Measurements from ENCODE around the gene LACTB. TPM values are rescaled to one million over a fixed set of nuclear protein-coding genes. Genes with fewer than 3 reads are reported as not detected.

Gene LACTB
- total and polyA plus RNA-seq, 2 donors (not counting 1 experiment from before 2014, with no cell fraction given), result 29.2 to 42.8 TPM

DNA sequence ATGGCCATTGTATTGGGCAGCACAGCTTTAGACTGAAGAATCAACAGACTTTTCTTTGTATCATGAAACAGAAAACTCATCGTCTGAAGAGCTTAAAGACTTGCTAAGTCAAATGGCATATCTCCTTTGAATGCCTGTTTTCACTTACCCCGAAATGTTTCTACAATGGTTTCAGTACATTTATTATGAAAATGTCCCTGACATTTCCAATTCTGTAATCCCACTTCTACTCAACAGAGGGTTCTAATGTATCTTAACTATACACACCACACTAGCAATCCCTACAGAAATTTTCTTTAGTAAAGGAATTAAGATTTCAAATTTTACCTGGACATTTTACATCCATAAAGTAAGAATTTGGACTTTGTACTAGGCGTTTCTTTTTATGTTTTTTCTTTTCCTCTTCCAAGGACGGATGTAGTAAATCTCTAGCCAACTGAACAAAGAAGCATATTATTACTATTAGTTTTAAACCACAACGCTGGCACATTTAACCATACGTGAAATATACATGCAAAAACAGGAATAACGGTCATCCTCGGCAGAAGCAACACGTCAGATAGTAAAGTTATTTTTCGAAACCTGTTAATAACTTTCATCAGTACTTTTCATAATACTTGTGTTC is 34.5 kb downstream of the LACTB start:
- no peak overlapping the region for H2AFZ ChIP-seq (ENCODE audit: low read length)
- H3K79me2 ChIP-seq (ENCODE audit: control insufficient read depth, insufficient read depth, low read length), result peaks cover 31% of the 10 kb centered on the region
- H3K4me2 ChIP-seq (ENCODE audit: extremely low read depth, insufficient read depth, low read length), result peak overlapping the region; percentile 65
- H3K27ac ChIP-seq (ENCODE audit: insufficient read depth, low read length), result peak overlapping the region; percentile 90
- H3K9ac ChIP-seq (ENCODE audit: insufficient read depth, low read length), result peak overlapping the region; percentile 88
- peak overlapping the region; percentile 64 to 85 (median 74) for H3K4me3 ChIP-seq (replicated peaks in 1 of 4; ENCODE audit: control extremely low read depth in 1 of 4, insufficient read depth in 1 of 4, low read depth in 3 of 4, low read length in 4 of 4)
- H3K4me1 ChIP-seq (ENCODE audit: control insufficient read depth, extremely low read depth, insufficient read depth, low read length), result peaks cover 3% of the 10 kb centered on the region
- peak; percentile 18 to 36 for DNase-seq (ENCODE audit: low read depth in 2 of 2)
- no peaks in the 10 kb centered on the region for H3K27me3 ChIP-seq (ENCODE audit: control insufficient read depth, insufficient read depth, low read length)
- TF ChIP-seq CTCF (conservative IDR thresholded peaks at IDR 0.05 in 1 of 2, IDR thresholded peaks at IDR 0.05 in 1 of 2; ENCODE audit: low read depth in 1 of 2, low read length in 2 of 2), result no peak
- no peak for TF ChIP-seq EZH2 (IDR thresholded peaks at IDR 0.05; ENCODE audit: low read length, missing control alignments)
- H3K9me3 ChIP-seq (ENCODE audit: control insufficient read depth, insufficient read depth, low read depth, low read length), result no peaks in the 10 kb centered on the region
- no peaks in the 10 kb centered on the region for H4K20me1 ChIP-seq (ENCODE audit: control insufficient read depth, extremely low read depth, insufficient read depth, low read length)
- H3K36me3 ChIP-seq (ENCODE audit: control insufficient read depth, insufficient read depth, low read length), result peaks cover 5% of the 10 kb centered on the region

GRCh38 chr15:63156755-63157117 is 35.1 kb downstream of the LACTB start:
- H3K4me3 ChIP-seq (replicated peaks in 1 of 4; ENCODE audit: control extremely low read depth in 1 of 4, insufficient read depth in 1 of 4, low read depth in 3 of 4, low read length in 4 of 4), result peak overlapping the region; percentile 64 to 85 (median 74)
- peak; percentile 43 to 51 for DNase-seq (ENCODE audit: low read depth in 2 of 2)
- peaks cover 3% of the 10 kb centered on the region for H3K4me1 ChIP-seq (ENCODE audit: control insufficient read depth, extremely low read depth, insufficient read depth, low read length)
- TF ChIP-seq CTCF (conservative IDR thresholded peaks at IDR 0.05 in 1 of 2, IDR thresholded peaks at IDR 0.05 in 1 of 2; ENCODE audit: low read depth in 1 of 2, low read length in 2 of 2), result no peak
- no peak for TF ChIP-seq EZH2 (IDR thresholded peaks at IDR 0.05; ENCODE audit: low read length, missing control alignments)
- H2AFZ ChIP-seq (ENCODE audit: low read length), result no peak overlapping the region
- no peaks in the 10 kb centered on the region for H3K27me3 ChIP-seq (ENCODE audit: control insufficient read depth, insufficient read depth, low read length)
- peak overlapping the region; percentile 65 for H3K4me2 ChIP-seq (ENCODE audit: extremely low read depth, insufficient read depth, low read length)
- no peaks in the 10 kb centered on the region for H3K9me3 ChIP-seq (ENCODE audit: control insufficient read depth, insufficient read depth, low read depth, low read length)
- H4K20me1 ChIP-seq (ENCODE audit: control insufficient read depth, extremely low read depth, insufficient read depth, low read length), result no peaks in the 10 kb centered on the region
- peak overlapping the region; percentile 90 for H3K27ac ChIP-seq (ENCODE audit: insufficient read depth, low read length)
- H3K9ac ChIP-seq (ENCODE audit: insufficient read depth, low read length), result peak overlapping the region; percentile 88
- peaks cover 31% of the 10 kb centered on the region for H3K79me2 ChIP-seq (ENCODE audit: control insufficient read depth, insufficient read depth, low read length)
- H3K36me3 ChIP-seq (ENCODE audit: control insufficient read depth, insufficient read depth, low read length), result peaks cover 5% of the 10 kb centered on the region

DNA sequence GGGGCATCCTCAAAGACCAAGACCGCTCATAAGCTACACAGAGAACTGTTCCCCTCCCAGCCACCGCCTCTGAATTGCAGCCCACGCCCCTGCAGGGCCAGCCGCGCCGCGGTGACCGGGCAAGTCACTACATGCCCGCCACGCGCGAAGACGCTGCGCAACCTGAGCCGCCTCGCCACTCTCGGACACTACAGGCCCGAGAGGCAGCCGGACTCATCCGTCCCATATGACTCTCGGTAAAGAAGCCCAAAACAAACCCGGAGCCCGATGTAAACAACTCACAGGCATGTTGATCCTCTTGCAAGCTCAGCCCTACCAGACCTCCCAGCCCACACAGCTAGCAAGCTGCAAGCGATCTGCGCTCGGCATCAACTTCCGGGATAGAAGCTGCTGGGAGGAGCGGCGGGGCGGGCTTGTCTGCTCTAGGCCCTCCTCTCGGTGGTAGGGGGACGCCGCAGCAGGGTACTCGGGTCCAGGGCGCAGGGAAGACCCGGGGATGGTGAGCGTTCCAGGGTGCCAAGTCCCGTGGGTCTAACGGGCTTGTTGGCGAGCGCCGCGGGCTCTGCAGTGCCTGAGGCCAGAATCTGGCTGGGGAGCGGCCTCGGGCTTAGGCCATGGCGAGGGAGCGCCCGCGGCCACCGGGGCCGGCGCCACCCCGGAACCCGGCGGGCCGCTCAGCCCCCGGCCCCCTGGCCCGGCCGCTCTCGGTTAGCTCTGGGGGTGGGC is 35.6 kb downstream of the LACTB start, which contains the start of gene RPS27L:
RPS27L (minus strand) TSS at position 360 of the 726 bp plus-strand sequence; CDS start at position 288, 72 bp downstream.
- peaks cover 5% of the 10 kb centered on the region for H3K36me3 ChIP-seq (ENCODE audit: control insufficient read depth, insufficient read depth, low read length)
- no peaks in the 10 kb centered on the region for H3K9me3 ChIP-seq (ENCODE audit: control insufficient read depth, insufficient read depth, low read depth, low read length)
- no peaks in the 10 kb centered on the region for H4K20me1 ChIP-seq (ENCODE audit: control insufficient read depth, extremely low read depth, insufficient read depth, low read length)
- H2AFZ ChIP-seq (ENCODE audit: low read length), result peak within 1 kb of the TSS; percentile 63
- TF ChIP-seq CTCF (conservative IDR thresholded peaks at IDR 0.05 in 1 of 2, IDR thresholded peaks at IDR 0.05 in 1 of 2; ENCODE audit: low read depth in 1 of 2, low read length in 2 of 2) (no peak), EZH2 (IDR thresholded peaks at IDR 0.05; ENCODE audit: low read length, missing control alignments) (no peak)
- peak within 1 kb of the TSS; percentile 88 for H3K4me2 ChIP-seq (ENCODE audit: extremely low read depth, insufficient read depth, low read length)
- peak within 1 kb of the TSS; percentile 88 for H3K9ac ChIP-seq (ENCODE audit: insufficient read depth, low read length)
- no peaks in the 10 kb centered on the region for H3K27me3 ChIP-seq (ENCODE audit: control insufficient read depth, insufficient read depth, low read length)
- peaks cover 3% of the 10 kb centered on the region for H3K4me1 ChIP-seq (ENCODE audit: control insufficient read depth, extremely low read depth, insufficient read depth, low read length)
- H3K27ac ChIP-seq (ENCODE audit: insufficient read depth, low read length), result peak within 1 kb of the TSS; percentile 90
- peak within 1 kb of the TSS; percentile 64 to 85 (median 74) for H3K4me3 ChIP-seq (replicated peaks in 1 of 4; ENCODE audit: control extremely low read depth in 1 of 4, insufficient read depth in 1 of 4, low read depth in 3 of 4, low read length in 4 of 4)
- DNase-seq (ENCODE audit: low read depth in 2 of 2), result peak; percentile 96
- peaks cover 31% of the 10 kb centered on the region for H3K79me2 ChIP-seq (ENCODE audit: control insufficient read depth, insufficient read depth, low read length)

Measured in fibroblast of lung (primary cell).